Measurements from ENCODE around the gene OR51S1. TPM values are rescaled to one million over a fixed set of nuclear protein-coding genes. Genes with fewer than 3 reads are reported as not detected.
"Not testable (repeated sequence)": the region's sequence is repeated elsewhere in the genome, so short reads cannot be mapped to it uniquely, and the experiment has no call there.

The OR51S1 gene
- total and polyA plus RNA-seq, 2 experiments from 2014 or later = not detected

DNA sequence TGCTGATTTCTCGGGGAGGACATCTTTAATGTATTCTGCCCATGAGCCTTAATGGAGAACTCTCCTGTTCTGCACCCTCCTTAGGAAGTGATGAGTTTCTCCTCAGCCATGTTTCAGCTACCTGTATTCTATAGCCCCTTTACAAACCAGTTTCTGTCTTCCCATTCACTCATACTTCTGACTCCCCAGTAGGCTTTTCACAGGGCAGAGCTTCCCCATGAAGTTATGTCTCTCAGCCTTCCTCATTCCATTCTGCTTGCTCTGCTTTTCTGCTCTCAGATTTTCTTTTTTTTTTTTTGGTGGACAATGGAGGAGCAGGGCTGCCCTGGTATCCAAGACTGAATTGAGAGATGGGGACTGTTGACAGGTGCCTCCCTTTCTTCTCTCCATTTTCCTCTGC lies 40.5 kb downstream of the OR51S1 start:
- H3K4me3 ChIP-seq = no peak overlapping the region
- no peaks in the 10 kb centered on the region for H3K9me3 ChIP-seq (ENCODE audit: low read depth)
- no peak overlapping the region for H3K4me2 ChIP-seq
- no peak overlapping the region for H3K27ac ChIP-seq
- H4K20me1 ChIP-seq (ENCODE audit: insufficient read depth, poor library complexity, severe bottlenecking) = no peaks in the 10 kb centered on the region
- H3K9me2 ChIP-seq (replicated peaks; ENCODE audit: insufficient read depth) = no peaks in the 10 kb centered on the region
- H3K36me3 ChIP-seq (replicated peaks; ENCODE audit: insufficient read depth, low read depth) = no peaks in the 10 kb centered on the region
- no peaks in the 10 kb centered on the region for H3K27me3 ChIP-seq
- 63% methylated on average over 1 of the region's 1 CpG for WGBS (ENCODE audit: low lambda C conversion rate, missing lambda C conversion rate)
- no peak overlapping the region for H2AFZ ChIP-seq
- no peak for DNase-seq (ENCODE audit: low spot score)
- no peaks in the 10 kb centered on the region for H3K79me2 ChIP-seq
- TF ChIP-seq EZH2 (IDR thresholded peaks at IDR 0.05; ENCODE audit: borderline replicate concordance) (no peak), CTCF (IDR thresholded peaks at IDR 0.05; ENCODE audit: poor library complexity) (no peak), EZH2phosphoT487 (IDR thresholded peaks at IDR 0.05; ENCODE audit: low read depth, severe bottlenecking, unreplicated experiment) (no peak)
- H3K4me1 ChIP-seq (ENCODE audit: insufficient read depth) = no peaks in the 10 kb centered on the region

GRCh38 chr11:4804280-4804679 lies 44.7 kb downstream of the OR51S1 start, which contains the start of gene OR52R1:
TSS of gene OR52R1 (minus strand) at chr11:4804380. CDS start at chr11:4804380, 0 bp downstream.
- Histone ChIP-seq H3K4me2 (no peak within 1 kb of the TSS), H4K20me1 (ENCODE audit: insufficient read depth, poor library complexity, severe bottlenecking) (no peaks in the 10 kb centered on the region), H2AFZ (no peak within 1 kb of the TSS), H3K4me1 (ENCODE audit: insufficient read depth) (no peaks in the 10 kb centered on the region), H3K27ac (no peak within 1 kb of the TSS), H3K36me3 (replicated peaks; ENCODE audit: insufficient read depth, low read depth) (no peaks in the 10 kb centered on the region), H3K9me2 (replicated peaks; ENCODE audit: insufficient read depth) (no peaks in the 10 kb centered on the region), H3K4me3 (no peak within 1 kb of the TSS), H3K79me2 (no peaks in the 10 kb centered on the region), H3K9me3 (ENCODE audit: low read depth) (no peaks in the 10 kb centered on the region), H3K27me3 (no peaks in the 10 kb centered on the region)
- 88% methylated on average over 3 of the region's 3 CpGs for WGBS (ENCODE audit: low lambda C conversion rate, missing lambda C conversion rate)
- DNase-seq (ENCODE audit: low spot score) = no peak
- TF ChIP-seq EZH2phosphoT487 (IDR thresholded peaks at IDR 0.05; ENCODE audit: low read depth, severe bottlenecking, unreplicated experiment) (no peak), CTCF (IDR thresholded peaks at IDR 0.05; ENCODE audit: poor library complexity) (no peak), EZH2 (IDR thresholded peaks at IDR 0.05; ENCODE audit: borderline replicate concordance) (no peak)

- H3K4me1 ChIP-seq (ENCODE audit: insufficient read depth); H3K4me3 ChIP-seq; DNase-seq (ENCODE audit: low spot score); H3K9me3 ChIP-seq (ENCODE audit: low read depth); H3K4me2 ChIP-seq; H3K27ac ChIP-seq; H3K9me2 ChIP-seq (replicated peaks; ENCODE audit: insufficient read depth); H2AFZ ChIP-seq; H3K27me3 ChIP-seq; H3K36me3 ChIP-seq (replicated peaks; ENCODE audit: insufficient read depth, low read depth); H4K20me1 ChIP-seq (ENCODE audit: insufficient read depth, poor library complexity, severe bottlenecking); H3K79me2 ChIP-seq: not testable (repeated sequence)
- WGBS (ENCODE audit: low lambda C conversion rate, missing lambda C conversion rate) = 84% methylated on average over 4 of the region's 5 CpGs
Measured at GRCh38 chr11:4801316-4801715, 47.7 kb downstream of the OR51S1 start.

DNA sequence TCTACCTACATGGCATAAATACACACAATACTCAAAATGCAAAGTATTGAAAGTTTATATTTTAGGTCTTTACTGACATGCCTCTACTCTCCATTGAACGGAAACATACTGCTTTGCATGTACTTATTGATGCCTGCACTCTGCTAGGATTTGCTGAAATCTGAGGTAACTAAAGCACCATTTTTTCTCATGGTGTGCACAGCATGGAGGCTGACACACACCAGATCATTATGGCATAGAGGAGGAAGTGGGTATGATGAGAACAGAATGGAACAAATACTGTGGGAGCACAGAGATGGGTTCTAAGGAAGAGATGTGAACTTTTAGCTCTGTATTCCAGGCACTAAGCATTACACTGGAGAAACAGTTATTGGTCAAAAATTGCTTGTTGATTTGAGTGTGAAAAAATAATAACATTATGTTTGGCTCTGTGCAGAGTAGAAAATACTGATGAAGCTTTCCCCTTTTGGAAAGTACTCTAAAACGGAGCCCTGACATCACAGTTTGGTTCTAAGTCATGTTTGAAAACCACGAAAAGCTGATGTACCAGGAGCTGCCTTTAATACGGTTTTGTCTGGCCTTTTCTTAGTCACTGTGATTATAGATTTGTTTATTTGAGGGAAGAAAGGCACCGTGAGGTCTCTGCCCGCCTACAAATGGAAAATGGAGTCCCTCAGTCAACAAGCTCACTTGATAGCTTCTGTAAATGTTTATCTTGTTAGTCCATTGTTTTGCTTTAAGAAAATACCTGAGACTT lies 50.4 kb downstream of the OR51S1 start:
- no peaks in the 10 kb centered on the region for H3K9me3 ChIP-seq (ENCODE audit: low read depth)
- H3K27me3 ChIP-seq = no peaks in the 10 kb centered on the region
- no peak for TF ChIP-seq CTCF (IDR thresholded peaks at IDR 0.05; ENCODE audit: poor library complexity)
- TF ChIP-seq EZH2phosphoT487 (IDR thresholded peaks at IDR 0.05; ENCODE audit: low read depth, severe bottlenecking, unreplicated experiment) = no peak
- TF ChIP-seq EZH2 (IDR thresholded peaks at IDR 0.05; ENCODE audit: borderline replicate concordance) = no peak
- H3K79me2 ChIP-seq = no peaks in the 10 kb centered on the region
- no peak for DNase-seq (ENCODE audit: low spot score)
- no peaks in the 10 kb centered on the region for H3K4me1 ChIP-seq (ENCODE audit: insufficient read depth)
- H2AFZ ChIP-seq = no peak overlapping the region
- no peak overlapping the region for H3K4me3 ChIP-seq
- no peaks in the 10 kb centered on the region for H4K20me1 ChIP-seq (ENCODE audit: insufficient read depth, poor library complexity, severe bottlenecking)
- H3K9me2 ChIP-seq (replicated peaks; ENCODE audit: insufficient read depth) = no peaks in the 10 kb centered on the region
- WGBS (ENCODE audit: low lambda C conversion rate, missing lambda C conversion rate) = 51% methylated on average over 6 of the region's 6 CpGs
- H3K36me3 ChIP-seq (replicated peaks; ENCODE audit: insufficient read depth, low read depth) = no peaks in the 10 kb centered on the region
- H3K4me2 ChIP-seq = no peak overlapping the region
- no peak overlapping the region for H3K27ac ChIP-seq

Data from hepatocyte (in vitro differentiated cells).